Natural killer cell treated with Interleukin-12 subunit alpha and Interleukin-12 subunit beta and Interleukin-15 and Interleukin-18, amount 100 ng/mL, for 72 hours (primary cell): ENCODE measurements around the gene FNDC11. TPM values are rescaled to one million over a fixed set of nuclear protein-coding genes. Genes with fewer than 3 reads are reported as not detected.

ENCODE experiments used
- ATAC-seq, 2 donors: fragments of 150-1000 bp; cut with Tn5 transposase in 1 of 2; sonication (Bioruptor Pico), chemical (Tn5 transposase) in 1 of 2; 2 replicates each; pipeline ENCODE4 v1.10.0; 2021
- DNase-seq: peaks from one replicate; pipeline ENCODE4 v3.0.0; 2022; ENCODE audit warnings: low spot score
- H3K27ac Mint-ChIP-seq, 2 donors: 1 replicate in 1 of 2; 2 replicates in 1 of 2; pipeline ENCODE4 v1.8.0; 2022; ENCODE audit warnings: mixed read lengths in 2 of 2, mild to moderate bottlenecking in 1 of 2, moderate library complexity in 1 of 2
- H3K27me3 Mint-ChIP-seq, 2 donors: 1 replicate in 1 of 2; 2 replicates in 1 of 2; pipeline ENCODE4 v1.8.0; 2022; ENCODE audit warnings: mixed read lengths in 2 of 2
- H3K36me3 Mint-ChIP-seq: one replicate; pipeline ENCODE4 v1.8.0; 2022; ENCODE audit warnings: mixed read lengths
- H3K4me1 Mint-ChIP-seq, 2 donors: 1 replicate in 1 of 2; 2 replicates in 1 of 2; pipeline ENCODE4 v1.8.0; 2022; ENCODE audit warnings: low read depth in 2 of 2, mixed read lengths in 2 of 2, mild to moderate bottlenecking in 1 of 2
- H3K4me3 Mint-ChIP-seq: one replicate; pipeline ENCODE4 v1.8.0; 2022; ENCODE audit warnings: mixed read lengths
- H3K9me3 Mint-ChIP-seq: 2 replicates; pipeline ENCODE4 v1.8.0; 2022; ENCODE audit warnings: mixed read lengths
- total RNA-seq, 2 donors: library from RNA; stranded (reverse); gene quantifications; one replicate each; pipeline ENCODE4 v1.2.3, GENCODE V29; 2022

Gene FNDC11
- total RNA-seq, 2 donors from 2014 or later: 0.31 to 0.39 TPM

GRCh38 chr20:63539441-63540370 lies 14.3 kb upstream of the FNDC11 start:
- Mint-ChIP-seq H3K27ac (no peak overlapping the region), H3K9me3 (no peaks in the 10 kb centered on the region), H3K4me1 (peaks cover 5 to 15% of the 10 kb centered on the region in 2 donors), H3K36me3 (no peaks in the 10 kb centered on the region), H3K27me3 (peaks cover 0 to 7% of the 10 kb centered on the region in 2 donors), H3K4me3 (no peak overlapping the region)
- no peak for DNase-seq
- no peak for ATAC-seq

GRCh38 chr20:63540417-63541186 lies 13.4 kb upstream of the FNDC11 start:
- Mint-ChIP-seq H3K4me3 (no peak overlapping the region), H3K4me1 (peaks cover 5 to 15% of the 10 kb centered on the region in 2 donors), H3K9me3 (no peaks in the 10 kb centered on the region), H3K36me3 (no peaks in the 10 kb centered on the region), H3K27ac (no peak overlapping the region), H3K27me3 (peaks cover 0 to 7% of the 10 kb centered on the region in 2 donors)
- ATAC-seq (no peak), DNase-seq (no peak)

- ATAC-seq: no peak
- no peaks in the 10 kb centered on the region for H3K36me3 Mint-ChIP-seq
- H3K9me3 Mint-ChIP-seq: no peaks in the 10 kb centered on the region
- H3K27ac Mint-ChIP-seq: no peak overlapping the region
- H3K4me1 Mint-ChIP-seq: peaks cover 5 to 12% of the 10 kb centered on the region in 2 donors
- H3K27me3 Mint-ChIP-seq: peaks cover 0 to 7% of the 10 kb centered on the region in 2 donors
- no peak for DNase-seq
- H3K4me3 Mint-ChIP-seq: no peak overlapping the region
Measured at GRCh38 chr20:63541371-63541770, 12.6 kb upstream of the FNDC11 start.

GRCh38 chr20:63542031-63542559 lies 11.9 kb upstream of the FNDC11 start:
- DNase-seq (no peak), ATAC-seq (no peak)
- peaks cover 3 to 7% of the 10 kb centered on the region in 2 donors for H3K27me3 Mint-ChIP-seq
- no peaks in the 10 kb centered on the region for H3K36me3 Mint-ChIP-seq
- H3K9me3 Mint-ChIP-seq: no peaks in the 10 kb centered on the region
- peaks cover 5 to 10% of the 10 kb centered on the region in 2 donors for H3K4me1 Mint-ChIP-seq
- no peak overlapping the region for H3K4me3 Mint-ChIP-seq
- no peak overlapping the region for H3K27ac Mint-ChIP-seq

GRCh38 chr20:63542696-63543095 lies 11.3 kb upstream of the FNDC11 start:
- ATAC-seq (no peak), DNase-seq (no peak)
- Mint-ChIP-seq H3K27ac (no peak overlapping the region), H3K27me3 (peaks cover 3 to 7% of the 10 kb centered on the region in 2 donors), H3K4me3 (no peak overlapping the region), H3K4me1 (peaks cover 5 to 7% of the 10 kb centered on the region in 2 donors), H3K36me3 (no peaks in the 10 kb centered on the region), H3K9me3 (no peaks in the 10 kb centered on the region)

GRCh38 chr20:63543131-63543530 lies 10.8 kb upstream of the FNDC11 start:
- Mint-ChIP-seq H3K4me1 (peaks cover 3 to 5% of the 10 kb centered on the region in 2 donors), H3K9me3 (no peaks in the 10 kb centered on the region), H3K27ac (peak overlapping the region in 1 of 2 donors; percentile 10), H3K36me3 (no peaks in the 10 kb centered on the region), H3K4me3 (no peak overlapping the region), H3K27me3 (peaks cover 3 to 7% of the 10 kb centered on the region in 2 donors)
- DNase-seq (no peak), ATAC-seq (no peak)

- Mint-ChIP-seq H3K36me3 (no peaks in the 10 kb centered on the region), H3K4me1 (peaks cover 3 to 5% of the 10 kb centered on the region in 2 donors), H3K9me3 (no peaks in the 10 kb centered on the region), H3K27me3 (peaks cover 5 to 7% of the 10 kb centered on the region in 2 donors), H3K27ac (peak overlapping the region in 1 of 2 donors; percentile 10), H3K4me3 (peak overlapping the region; percentile 8)
- ATAC-seq (no peak), DNase-seq (no peak)
Measured at GRCh38 chr20:63543733-63544132, 10.2 kb upstream of the FNDC11 start.

- Mint-ChIP-seq H3K36me3 (no peaks in the 10 kb centered on the region), H3K4me1 (peaks cover 3 to 5% of the 10 kb centered on the region in 2 donors), H3K27me3 (peaks cover 7% of the 10 kb centered on the region in 2 donors), H3K4me3 (no peak overlapping the region), H3K27ac (peak overlapping the region in 1 of 2 donors; percentile 10), H3K9me3 (no peaks in the 10 kb centered on the region)
- ATAC-seq: no peak
- no peak for DNase-seq
Measured at GRCh38 chr20:63544241-63544957, 9.6 kb upstream of the FNDC11 start.

- ATAC-seq (no peak), DNase-seq (no peak)
- Mint-ChIP-seq H3K27ac (no peak overlapping the region), H3K4me3 (no peak overlapping the region), H3K36me3 (no peaks in the 10 kb centered on the region), H3K9me3 (no peaks in the 10 kb centered on the region), H3K27me3 (peaks cover 7 to 9% of the 10 kb centered on the region in 2 donors), H3K4me1 (peaks cover 3 to 5% of the 10 kb centered on the region in 2 donors)
Measured at GRCh38 chr20:63544958-63545516, 8.9 kb upstream of the FNDC11 start.

- DNase-seq (no peak), ATAC-seq (no peak)
- Mint-ChIP-seq H3K4me1 (peaks cover 3 to 5% of the 10 kb centered on the region in 2 donors), H3K27ac (no peak overlapping the region), H3K27me3 (peaks cover 7 to 9% of the 10 kb centered on the region in 2 donors), H3K36me3 (no peaks in the 10 kb centered on the region), H3K9me3 (no peaks in the 10 kb centered on the region), H3K4me3 (no peak overlapping the region)
Measured at GRCh38 chr20:63545814-63546213, 8.1 kb upstream of the FNDC11 start.

- Mint-ChIP-seq H3K36me3 (no peaks in the 10 kb centered on the region), H3K4me3 (no peak overlapping the region), H3K27me3 (peaks cover 7 to 9% of the 10 kb centered on the region in 2 donors), H3K4me1 (peaks cover 3 to 5% of the 10 kb centered on the region in 2 donors), H3K27ac (no peak overlapping the region), H3K9me3 (no peaks in the 10 kb centered on the region)
- DNase-seq (no peak), ATAC-seq (peak in 1 of 2 donors; percentile 8)
Measured at GRCh38 chr20:63546256-63546955, 7.6 kb upstream of the FNDC11 start.

- ATAC-seq (no peak), DNase-seq (no peak)
- Mint-ChIP-seq H3K4me1 (peaks cover 3 to 5% of the 10 kb centered on the region in 2 donors), H3K9me3 (no peaks in the 10 kb centered on the region), H3K27me3 (peaks cover 7 to 9% of the 10 kb centered on the region in 2 donors), H3K36me3 (no peaks in the 10 kb centered on the region), H3K4me3 (no peak overlapping the region), H3K27ac (no peak overlapping the region)
Measured at GRCh38 chr20:63546956-63547724, 6.8 kb upstream of the FNDC11 start.
